H9 (cell line): Measurements from ENCODE around the gene ITGB3. TPM values are rescaled to one million over a fixed set of nuclear protein-coding genes. Genes with fewer than 3 reads are reported as not detected.

ENCODE experiments used
- DNase-seq: peaks from one replicate; pipeline ENCODE4 v3.0.0-alpha.2; 2017
- H2AFZ ChIP-seq: one replicate; pipeline ENCODE4 v1.6.1; 2013; ENCODE audit warnings: mild to moderate bottlenecking, low read length, control low read depth, moderate library complexity
- H2AK5ac ChIP-seq: 2 replicates; pipeline ENCODE4 v1.6.1; 2013; ENCODE audit warnings: low read length, control low read depth, mixed read lengths; ENCODE audit not compliant: insufficient read length
- H2BK120ac ChIP-seq: one replicate; pipeline ENCODE4 v1.6.1; 2013; ENCODE audit warnings: low read depth, mild to moderate bottlenecking, low read length, control low read depth, inconsistent platforms; ENCODE audit not compliant: poor library complexity, severe bottlenecking
- H2BK12ac ChIP-seq: 2 replicates; pipeline ENCODE4 v1.6.1; 2013; ENCODE audit warnings: low read length, control low read depth, mixed read lengths, low read depth; ENCODE audit not compliant: insufficient read length
- H2BK15ac ChIP-seq: 2 replicates; pipeline ENCODE4 v1.6.1; 2013; ENCODE audit warnings: low read depth, low read length, control low read depth
- H2BK20ac ChIP-seq: one replicate; pipeline ENCODE4 v1.6.1; 2013; ENCODE audit warnings: low read depth, mild to moderate bottlenecking, low read length, control low read depth, inconsistent platforms; ENCODE audit not compliant: poor library complexity, severe bottlenecking
- H2BK5ac ChIP-seq: 2 replicates; pipeline ENCODE4 v1.6.1; 2013; ENCODE audit warnings: low read length, control low read depth, mixed read lengths; ENCODE audit not compliant: insufficient read length
- H3K14ac ChIP-seq: 2 replicates; pipeline ENCODE4 v1.6.1; 2013; ENCODE audit warnings: low read length, control low read depth; ENCODE audit not compliant: insufficient read depth
- H3K18ac ChIP-seq: 2 replicates; pipeline ENCODE4 v1.6.1; 2013; ENCODE audit warnings: low read depth, mild to moderate bottlenecking, mixed read lengths, low read length, control low read depth; ENCODE audit not compliant: insufficient read length
- H3K23ac ChIP-seq: 2 replicates; pipeline ENCODE4 v1.6.1; 2013; ENCODE audit warnings: low read length, control low read depth, mixed read lengths, low read depth; ENCODE audit not compliant: insufficient read length
- H3K23me2 ChIP-seq: 2 replicates; pipeline ENCODE4 v1.6.1; 2013; ENCODE audit warnings: low read depth, mild to moderate bottlenecking, mixed read lengths, low read length, control low read depth; ENCODE audit not compliant: insufficient read length, poor library complexity, severe bottlenecking
- H3K27ac ChIP-seq: 2 replicates; pipeline ENCODE4 v1.5.1; 2013; ENCODE audit warnings: low read length, control low read depth, mixed read lengths, low read depth; ENCODE audit not compliant: insufficient read length
- H3K27me3 ChIP-seq: 2 replicates; pipeline ENCODE4 v1.6.1; 2013; ENCODE audit warnings: low read length, control low read depth, inconsistent platforms; ENCODE audit not compliant: insufficient read depth
- H3K4ac ChIP-seq: 2 replicates; pipeline ENCODE4 v1.6.1; 2013; ENCODE audit warnings: low read depth, mild to moderate bottlenecking, control low read depth, inconsistent platforms, low read length, moderate library complexity
- H3K4me1 ChIP-seq: 2 replicates; pipeline ENCODE4 v1.6.1; 2013; ENCODE audit warnings: low read length, control low read depth, inconsistent platforms; ENCODE audit not compliant: insufficient read depth
- H3K4me2 ChIP-seq: 2 replicates; pipeline ENCODE4 v1.6.1; 2013; ENCODE audit warnings: low read length, control low read depth, mixed read lengths; ENCODE audit not compliant: insufficient read length, insufficient read depth
- H3K56ac ChIP-seq: 2 replicates; pipeline ENCODE4 v1.6.1; 2013; ENCODE audit warnings: low read depth, mild to moderate bottlenecking, mixed read lengths, low read length, control low read depth; ENCODE audit not compliant: insufficient read length
- H3K79me1 ChIP-seq: 2 replicates; pipeline ENCODE4 v1.6.1; 2013; ENCODE audit warnings: low read depth, mild to moderate bottlenecking, moderate library complexity, low read length, control low read depth, inconsistent platforms; ENCODE audit not compliant: insufficient read depth, poor library complexity, severe bottlenecking
- H3K79me2 ChIP-seq: 2 replicates; pipeline ENCODE4 v1.6.1; 2013; ENCODE audit warnings: low read length, control low read depth, inconsistent platforms; ENCODE audit not compliant: insufficient read depth
- H3K9ac ChIP-seq: 2 replicates; pipeline ENCODE4 v1.6.1; 2013; ENCODE audit warnings: low read length, control low read depth, mixed read lengths; ENCODE audit not compliant: insufficient read length; ENCODE audit errors: extremely low read depth
- H3K9me3 ChIP-seq: one replicate; pipeline ENCODE4 v1.6.1; 2013; ENCODE audit warnings: low read depth, low read length, inconsistent platforms; ENCODE audit not compliant: control insufficient read depth
- H3T11ph ChIP-seq: one replicate; pipeline ENCODE4 v1.6.1; 2013; ENCODE audit warnings: mild to moderate bottlenecking, low read length, control low read depth, inconsistent platforms
- H4K20me1 ChIP-seq: one replicate; pipeline ENCODE4 v1.6.1; 2013; ENCODE audit not compliant: control insufficient read depth, insufficient read length, insufficient read depth
- H4K5ac ChIP-seq: 2 replicates; pipeline ENCODE4 v1.6.1; 2013; ENCODE audit warnings: low read depth, mild to moderate bottlenecking, mixed read lengths, low read length, control low read depth; ENCODE audit not compliant: insufficient read length
- H4K8ac ChIP-seq: replicated peaks from 2 replicates; pipeline ENCODE4 v1.6.1; 2013; ENCODE audit warnings: low read length, control low read depth, mixed read lengths, low read depth; ENCODE audit not compliant: insufficient read length
- H4K91ac ChIP-seq: 2 replicates; pipeline ENCODE4 v1.6.1; 2013; ENCODE audit warnings: low read depth, mild to moderate bottlenecking, moderate library complexity, mixed read lengths, low read length, control low read depth; ENCODE audit not compliant: insufficient read length
- H3K27ac Mint-ChIP-seq, 3 experiments: 2 replicates in 2 of 3; 3 replicates in 1 of 3; pipeline ENCODE4 v1.8.0; 2020 to 2021; ENCODE audit warnings: mixed read lengths in 3 of 3, mild to moderate bottlenecking in 1 of 3, moderate library complexity in 1 of 3
- H3K27me3 Mint-ChIP-seq: 2 replicates; pipeline ENCODE4 v1.8.0; 2021; ENCODE audit warnings: low read depth, mild to moderate bottlenecking, moderate library complexity, mixed read lengths
- H3K36me3 Mint-ChIP-seq, 3 experiments: 2 replicates in 2 of 3; 3 replicates in 1 of 3; pipeline ENCODE4 v1.8.0; 2020 to 2021; ENCODE audit warnings: low read depth in 3 of 3, mixed read lengths in 3 of 3; ENCODE audit not compliant: insufficient read depth in 1 of 3
- H3K4me1 Mint-ChIP-seq, 2 experiments: 2 replicates each; pipeline ENCODE4 v1.8.0; 2020; ENCODE audit warnings: mixed read lengths in 2 of 2
- H3K4me3 Mint-ChIP-seq, 2 experiments: 2 replicates in 1 of 2; 3 replicates in 1 of 2; pipeline ENCODE4 v1.8.0; 2020 to 2021; ENCODE audit warnings: mild to moderate bottlenecking in 2 of 2, mixed read lengths in 2 of 2, moderate library complexity in 1 of 2
- H3K9me3 Mint-ChIP-seq, 2 experiments: 2 replicates in 1 of 2; 3 replicates in 1 of 2; pipeline ENCODE4 v1.8.0; 2020; ENCODE audit warnings: mild to moderate bottlenecking in 2 of 2, mixed read lengths in 2 of 2, moderate library complexity in 1 of 2
- WGBS: extraction: QIAGEN DNeasy Blood & Tissue Kit; methylation state at CpG from one replicate; pipeline ENCODE4 v1.1.7; 2013; ENCODE audit warnings: missing lambda C conversion rate, low lambda C conversion rate, mixed read lengths; ENCODE audit not compliant: insufficient read length; ENCODE audit errors: extremely low coverage; 5-methylcytosine and 5-hydroxymethylcytosine counted together
- total RNA-seq: library from RNA; stranded (reverse); gene quantifications from 2 replicates; pipeline ENCODE4 v1.2.1, GENCODE V29; 2021
- TF ChIP-seq, protein P1 (sequence below): fragments of 200-600 bp; sonication (generic); conservative IDR thresholded peaks from 3 replicates; pipeline ENCODE4 v1.8.0; 2021; ENCODE audit warnings: antibody characterized with exemption, mild to moderate bottlenecking

The ITGB3 gene
- total RNA-seq, 1 experiment from 2014 or later: not detected

DNA sequence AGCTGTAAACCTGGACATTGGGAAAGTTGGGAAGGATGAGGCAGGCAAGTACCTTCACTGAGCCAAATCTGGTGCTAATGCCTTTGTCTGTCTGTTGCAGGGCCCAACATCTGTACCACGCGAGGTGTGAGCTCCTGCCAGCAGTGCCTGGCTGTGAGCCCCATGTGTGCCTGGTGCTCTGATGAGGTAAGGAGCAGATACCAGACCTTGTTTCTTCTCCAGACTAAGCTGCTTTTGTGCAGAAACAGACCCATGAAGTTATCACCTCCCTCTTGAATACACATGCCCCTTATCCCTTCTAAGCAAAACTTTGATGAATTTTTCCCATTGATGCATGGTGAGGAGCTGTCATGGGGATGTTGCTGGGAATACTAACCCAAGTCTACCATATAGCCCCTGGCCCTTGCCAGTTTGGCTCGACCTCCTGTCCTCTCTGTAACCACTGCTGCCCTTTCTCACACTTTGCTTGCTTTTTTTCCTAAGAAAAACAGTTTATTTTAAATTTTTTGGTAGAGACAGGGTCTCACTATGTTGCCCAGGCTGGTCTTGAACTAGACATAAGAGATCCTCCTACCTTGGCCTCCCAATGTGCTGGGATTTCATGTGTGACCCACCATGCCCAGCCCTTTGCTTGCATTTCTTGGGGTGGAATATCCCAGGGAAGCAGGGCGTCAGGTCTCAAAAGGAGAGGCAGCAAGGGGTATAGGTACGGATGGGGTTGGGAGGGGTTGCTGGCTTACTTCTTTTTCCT, 20.9 kb downstream of the ITGB3 start:
- no peak overlapping the region for H3K27ac ChIP-seq
- no peak overlapping the region for H4K5ac ChIP-seq
- TF ChIP-seq, protein P1, sequence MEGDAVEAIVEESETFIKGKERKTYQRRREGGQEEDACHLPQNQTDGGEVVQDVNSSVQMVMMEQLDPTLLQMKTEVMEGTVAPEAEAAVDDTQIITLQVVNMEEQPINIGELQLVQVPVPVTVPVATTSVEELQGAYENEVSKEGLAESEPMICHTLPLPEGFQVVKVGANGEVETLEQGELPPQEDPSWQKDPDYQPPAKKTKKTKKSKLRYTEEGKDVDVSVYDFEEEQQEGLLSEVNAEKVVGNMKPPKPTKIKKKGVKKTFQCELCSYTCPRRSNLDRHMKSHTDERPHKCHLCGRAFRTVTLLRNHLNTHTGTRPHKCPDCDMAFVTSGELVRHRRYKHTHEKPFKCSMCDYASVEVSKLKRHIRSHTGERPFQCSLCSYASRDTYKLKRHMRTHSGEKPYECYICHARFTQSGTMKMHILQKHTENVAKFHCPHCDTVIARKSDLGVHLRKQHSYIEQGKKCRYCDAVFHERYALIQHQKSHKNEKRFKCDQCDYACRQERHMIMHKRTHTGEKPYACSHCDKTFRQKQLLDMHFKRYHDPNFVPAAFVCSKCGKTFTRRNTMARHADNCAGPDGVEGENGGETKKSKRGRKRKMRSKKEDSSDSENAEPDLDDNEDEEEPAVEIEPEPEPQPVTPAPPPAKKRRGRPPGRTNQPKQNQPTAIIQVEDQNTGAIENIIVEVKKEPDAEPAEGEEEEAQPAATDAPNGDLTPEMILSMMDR: no peak
- no peak overlapping the region for H2BK12ac ChIP-seq
- no peaks in the 10 kb centered on the region for H3K79me2 ChIP-seq
- Mint-ChIP-seq H3K4me3 (peak overlapping the region in 1 of 2 experiments; percentile 44; a peak in 2 of 5 replicates), H3K27ac (peak overlapping the region in 1 of 3 experiments; percentile 87; a peak in 2 of 7 replicates), H3K4me1 (peaks cover 37 to 38% of the 10 kb centered on the region in 2 experiments), H3K9me3 (peaks cover 2% of the 10 kb centered on the region in 2 experiments), H3K27me3 (peaks cover 6% of the 10 kb centered on the region), H3K36me3 (peaks cover 0 to 3% (median 0%) of the 10 kb centered on the region in 3 experiments; a peak in 3 of 7 replicates)
- H3T11ph ChIP-seq: no peak overlapping the region
- H3K4me2 ChIP-seq: no peak overlapping the region
- H2BK120ac ChIP-seq: no peak overlapping the region
- no peak overlapping the region for H3K56ac ChIP-seq
- H2AK5ac ChIP-seq: no peak overlapping the region
- H2BK20ac ChIP-seq: peak overlapping the region; percentile 26
- H3K9ac ChIP-seq: no peak overlapping the region
- no peaks in the 10 kb centered on the region for H4K20me1 ChIP-seq
- H2AFZ ChIP-seq: no peak overlapping the region
- H3K23ac ChIP-seq: no peak overlapping the region
- H3K4ac ChIP-seq: no peak overlapping the region
- no CpG with 5 or more reads among the region's 5 CpGs for WGBS
- DNase-seq: no peak
- H2BK15ac ChIP-seq: no peak overlapping the region
- no peaks in the 10 kb centered on the region for H3K79me1 ChIP-seq
- no peak overlapping the region for H4K91ac ChIP-seq
- H3K9me3 ChIP-seq: no peaks in the 10 kb centered on the region
- no peak overlapping the region for H3K14ac ChIP-seq
- no peaks in the 10 kb centered on the region for H3K23me2 ChIP-seq
- H3K18ac ChIP-seq: no peak overlapping the region
- H2BK5ac ChIP-seq: no peak overlapping the region
- H3K27me3 ChIP-seq: 0 out of 2 replicates have a peak, but pooled peaks cover 2% of the 10 kb centered on the region
- peaks cover 21% of the 10 kb centered on the region for H3K4me1 ChIP-seq
- H4K8ac ChIP-seq: no peak overlapping the region
